MM.1S (cell line): ENCODE data around the gene GRK7.

Experiments used
- DNase-seq: peaks from one replicate; pipeline ENCODE4 v3.0.0-alpha.2; 2015
- H2AFZ ChIP-seq: fragments of 300-600 bp; sonication (generic); 2 replicates; pipeline ENCODE4 v1.6.0; 2016; ENCODE audit warnings: antibody characterized with exemption, low read length
- H3F3A ChIP-seq: fragments of 300-600 bp; sonication (generic); 2 replicates; pipeline ENCODE4 v1.6.1; 2016; ENCODE audit warnings: mild to moderate bottlenecking, antibody characterized with exemption, low read length, moderate library complexity, mixed read lengths; ENCODE audit not compliant: insufficient read depth
- H3K27ac ChIP-seq: fragments of 300-600 bp; sonication (generic); 2 replicates; pipeline ENCODE4 v1.5.1; 2016; ENCODE audit warnings: mild to moderate bottlenecking, low read length
- H3K27me3 ChIP-seq: fragments of 300-600 bp; sonication (generic); replicated peaks from 2 replicates; pipeline ENCODE4 v1.6.0; 2016; ENCODE audit warnings: low read length; ENCODE audit not compliant: insufficient read depth
- H3K36me3 ChIP-seq: fragments of 300-600 bp; sonication (generic); replicated peaks from 2 replicates; pipeline ENCODE4 v1.6.1; 2016; ENCODE audit warnings: mild to moderate bottlenecking, low read length, mixed read lengths; ENCODE audit not compliant: insufficient read depth
- H3K4me1 ChIP-seq: fragments of 300-600 bp; sonication (generic); 2 replicates; pipeline ENCODE4 v1.6.1; 2016; ENCODE audit warnings: low read length, mixed read lengths
- H3K4me2 ChIP-seq: fragments of 300-600 bp; sonication (generic); 2 replicates; pipeline ENCODE4 v1.6.0; 2016; ENCODE audit warnings: low read depth, low read length
- H3K4me3 ChIP-seq: fragments of 300-600 bp; sonication (generic); 2 replicates; pipeline ENCODE4 v1.5.1; 2016; ENCODE audit warnings: low read length, mixed read lengths
- H3K79me2 ChIP-seq: fragments of 300-600 bp; sonication (generic); 2 replicates; pipeline ENCODE4 v1.6.1; 2016; ENCODE audit warnings: mixed run types, low read length, mixed read lengths
- H3K9ac ChIP-seq: fragments of 300-600 bp; sonication (generic); 2 replicates; pipeline ENCODE4 v1.6.1; 2016; ENCODE audit warnings: low read length, mixed read lengths
- H3K9me2 ChIP-seq: fragments of 300-600 bp; sonication (generic); replicated peaks from 2 replicates; pipeline ENCODE4 v1.6.1; 2016; ENCODE audit warnings: mild to moderate bottlenecking, low read length, mixed read lengths; ENCODE audit not compliant: insufficient read depth
- H3K9me3 ChIP-seq: fragments of 300-600 bp; sonication (generic); replicated peaks from 2 replicates; pipeline ENCODE4 v1.6.1; 2016; ENCODE audit warnings: mild to moderate bottlenecking, low read length, mixed read lengths; ENCODE audit not compliant: insufficient read depth
- H4K20me1 ChIP-seq: fragments of 300-600 bp; sonication (generic); 2 replicates; pipeline ENCODE4 v1.6.1; 2016; ENCODE audit warnings: mild to moderate bottlenecking, low read length, moderate library complexity, mixed read lengths; ENCODE audit not compliant: insufficient read depth
- CTCF ChIP-seq: fragments of 300-600 bp; sonication (generic); IDR thresholded peaks from 2 replicates; pipeline ENCODE4 v1.5.1; 2016; ENCODE audit warnings: antibody characterized with exemption, low read length, mixed read lengths
- EZH2 ChIP-seq: fragments of 300-600 bp; sonication (generic); optimal IDR thresholded peaks from 2 replicates; pipeline ENCODE3; 2017; ENCODE audit warnings: low read depth, mild to moderate bottlenecking, antibody characterized with exemption, low read length, mixed read lengths
- EZH2phosphoT487 ChIP-seq: fragments of 300-600 bp; sonication (generic); IDR thresholded peaks from 2 replicates; pipeline ENCODE4 v1.6.1; 2018; ENCODE audit warnings: antibody characterized with exemption, low read length

Gene GRK7

GRCh38 chr3:141737678-141738021 is 25.6 kb upstream of the GRK7 start:
- Histone ChIP-seq H2AFZ (peak overlapping the region; percentile 80), H3K9me3 (no peaks in the 10 kb centered on the region), H3K36me3 (0 out of 2 replicates have a peak, but pooled peaks cover 3% of the 10 kb centered on the region), H4K20me1 (0 out of 2 replicates have a peak, but pooled peaks cover 3% of the 10 kb centered on the region), H3F3A (no peaks in the 10 kb centered on the region), H3K27ac (no peak overlapping the region), H3K27me3 (no peaks in the 10 kb centered on the region; the same call in 1 of the 2 replicates), H3K4me3 (peak overlapping the region; percentile 43; the same call in 1 of the 2 replicates), H3K4me2 (peak overlapping the region; percentile 68), H3K79me2 (peaks cover 43% of the 10 kb centered on the region), H3K4me1 (peaks cover 18% of the 10 kb centered on the region), H3K9ac (peak overlapping the region; percentile 17; the same call in 1 of the 2 replicates), H3K9me2 (no peaks in the 10 kb centered on the region)
- no peak for DNase-seq
- TF ChIP-seq CTCF, result no peak

GRCh38 chr3:141738022-141738890 is 25.0 kb upstream of the GRK7 start, which contains the start of gene RNF7:
Gene RNF7 (plus strand): TSS chr3:141738298. CDS start chr3:141738342, 44 bp downstream.
- Histone ChIP-seq H3K4me3 (peak within 1 kb of the TSS; percentile 88), H2AFZ (peak within 1 kb of the TSS; percentile 81), H3K4me1 (peaks cover 18% of the 10 kb centered on the region), H3K9me2 (no peaks in the 10 kb centered on the region), H3K9me3 (no peaks in the 10 kb centered on the region), H3K36me3 (0 out of 2 replicates have a peak, but pooled peaks cover 3% of the 10 kb centered on the region), H3K79me2 (peaks cover 49% of the 10 kb centered on the region), H4K20me1 (0 out of 2 replicates have a peak, but pooled peaks cover 3% of the 10 kb centered on the region), H3K4me2 (peak within 1 kb of the TSS; percentile 77), H3K27me3 (no peaks in the 10 kb centered on the region; the same call in 1 of the 2 replicates), H3K9ac (peak within 1 kb of the TSS; percentile 84), H3F3A (no peaks in the 10 kb centered on the region), H3K27ac (peak within 1 kb of the TSS; percentile 64)
- TF ChIP-seq EZH2phosphoT487 (no peak), CTCF (peak; percentile 76)
- DNase-seq, result peak; percentile 97

GRCh38 chr3:141738891-141739363 is 24.3 kb upstream of the GRK7 start:
- H3K4me1 ChIP-seq, result peaks cover 18% of the 10 kb centered on the region
- H4K20me1 ChIP-seq, result 0 out of 2 replicates have a peak, but pooled peaks cover 3% of the 10 kb centered on the region
- no peaks in the 10 kb centered on the region for H3F3A ChIP-seq
- H3K36me3 ChIP-seq, result 0 out of 2 replicates have a peak, but pooled peaks cover 3% of the 10 kb centered on the region
- no peaks in the 10 kb centered on the region for H3K9me2 ChIP-seq
- H3K4me3 ChIP-seq, result peak overlapping the region; percentile 88
- H3K27ac ChIP-seq, result peak overlapping the region; percentile 64; the same call in 1 of the 2 replicates
- no peaks in the 10 kb centered on the region for H3K27me3 ChIP-seq
- TF ChIP-seq EZH2, result no peak
- TF ChIP-seq CTCF, result no peak
- no peak for TF ChIP-seq EZH2phosphoT487
- H3K4me2 ChIP-seq, result peak overlapping the region; percentile 77
- peaks cover 53% of the 10 kb centered on the region for H3K79me2 ChIP-seq
- peak; percentile 44 for DNase-seq
- H3K9ac ChIP-seq, result peak overlapping the region; percentile 84
- H3K9me3 ChIP-seq, result no peaks in the 10 kb centered on the region
- peak overlapping the region; percentile 81 for H2AFZ ChIP-seq
